Adrenal gland (tissue), 5 donors: ENCODE data around the gene BRD2.

ENCODE experiments used
- POLR2A ChIP-seq, 2 donors: fragments of 450-650 bp; IDR thresholded peaks; one replicate each; pipeline ENCODE4 v1.6.1; 2017; ENCODE audit warnings: antibody characterized with exemption in 2 of 2, mild to moderate bottlenecking in 2 of 2, moderate library complexity in 1 of 2
- TF ChIP-seq, protein P1 (sequence below), 6 experiments: fragments of 450-650 bp in 4 of 6; fragments of 200-600 bp in 2 of 6; sonication (generic) in 1 of 6; IDR thresholded peaks; 1 replicate in 5 of 6; 2 replicates in 1 of 6; pipeline versions ENCODE4 v1.5.1 to v1.8.0; 2016 to 2021; ENCODE audit warnings: antibody characterized with exemption in 6 of 6, mild to moderate bottlenecking in 2 of 6, moderate library complexity in 1 of 6
- donor health status: DM: no; HTN: no; CAD: no.

DNA sequence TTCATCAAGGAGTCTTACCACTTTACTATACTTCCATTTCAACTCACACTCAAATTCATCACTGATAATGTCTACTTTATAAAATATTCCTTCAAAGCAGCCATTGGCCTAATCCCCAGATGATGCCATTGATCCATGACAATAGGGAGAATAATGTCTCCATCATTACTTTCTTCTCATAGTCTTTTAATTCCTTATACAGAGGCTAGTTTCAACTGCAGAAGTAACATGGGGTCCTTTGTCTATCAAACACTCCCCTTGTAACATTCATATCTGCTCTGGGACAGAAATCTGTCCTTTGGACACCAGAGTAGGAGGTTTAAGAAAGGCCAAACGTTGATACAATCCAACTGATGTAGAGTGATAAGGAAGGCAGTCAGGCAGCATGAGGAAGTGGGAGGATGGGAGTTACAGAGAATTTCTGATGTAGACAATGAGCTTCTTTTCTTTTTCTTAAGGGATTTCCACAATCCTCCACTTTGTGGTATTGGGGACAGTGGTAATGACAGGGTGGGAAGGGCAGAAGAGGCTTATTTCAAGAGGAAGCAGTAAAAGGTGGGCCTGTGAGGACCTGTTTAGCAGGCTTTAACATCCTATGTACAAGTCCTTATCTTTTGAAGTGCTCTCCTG is 59.9 kb downstream of the BRD2 start:
- TF ChIP-seq, protein P1, sequence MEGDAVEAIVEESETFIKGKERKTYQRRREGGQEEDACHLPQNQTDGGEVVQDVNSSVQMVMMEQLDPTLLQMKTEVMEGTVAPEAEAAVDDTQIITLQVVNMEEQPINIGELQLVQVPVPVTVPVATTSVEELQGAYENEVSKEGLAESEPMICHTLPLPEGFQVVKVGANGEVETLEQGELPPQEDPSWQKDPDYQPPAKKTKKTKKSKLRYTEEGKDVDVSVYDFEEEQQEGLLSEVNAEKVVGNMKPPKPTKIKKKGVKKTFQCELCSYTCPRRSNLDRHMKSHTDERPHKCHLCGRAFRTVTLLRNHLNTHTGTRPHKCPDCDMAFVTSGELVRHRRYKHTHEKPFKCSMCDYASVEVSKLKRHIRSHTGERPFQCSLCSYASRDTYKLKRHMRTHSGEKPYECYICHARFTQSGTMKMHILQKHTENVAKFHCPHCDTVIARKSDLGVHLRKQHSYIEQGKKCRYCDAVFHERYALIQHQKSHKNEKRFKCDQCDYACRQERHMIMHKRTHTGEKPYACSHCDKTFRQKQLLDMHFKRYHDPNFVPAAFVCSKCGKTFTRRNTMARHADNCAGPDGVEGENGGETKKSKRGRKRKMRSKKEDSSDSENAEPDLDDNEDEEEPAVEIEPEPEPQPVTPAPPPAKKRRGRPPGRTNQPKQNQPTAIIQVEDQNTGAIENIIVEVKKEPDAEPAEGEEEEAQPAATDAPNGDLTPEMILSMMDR (IDR thresholded peaks at IDR 0.05), result no peak
- no peak for TF ChIP-seq POLR2A (IDR thresholded peaks at IDR 0.05)
